NCI-H345 treated with DMSO at 0.1 percent for 48 hours (cell line): Measurements from ENCODE around the gene RAPGEF6.

Source experiments
- DNase-seq: peaks from one replicate; lab custom pipeline; 2025; ENCODE audit not compliant: unreplicated experiment; lab: John Stamatoyannopoulos, UW

The RAPGEF6 gene

DNA sequence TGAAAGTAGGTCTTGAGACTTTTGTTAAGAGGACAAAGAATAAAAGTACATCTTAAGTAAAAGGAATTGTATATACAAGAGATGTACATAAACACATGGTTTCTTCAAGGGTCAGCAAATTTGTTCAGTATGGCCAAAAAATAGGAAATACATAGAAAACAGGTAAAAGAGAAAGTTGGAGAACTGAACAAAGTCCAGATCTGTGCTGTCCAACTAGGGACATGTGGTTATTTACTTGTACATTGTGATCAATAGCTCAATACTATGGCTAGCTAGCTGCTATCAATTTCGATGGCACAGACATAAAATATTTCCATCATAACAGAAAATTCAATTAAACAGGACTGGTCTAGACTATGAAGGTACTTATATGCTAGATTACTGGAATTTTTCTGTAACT lies 92.3 kb downstream of the RAPGEF6 start:
- no peak for DNase-seq

DNA sequence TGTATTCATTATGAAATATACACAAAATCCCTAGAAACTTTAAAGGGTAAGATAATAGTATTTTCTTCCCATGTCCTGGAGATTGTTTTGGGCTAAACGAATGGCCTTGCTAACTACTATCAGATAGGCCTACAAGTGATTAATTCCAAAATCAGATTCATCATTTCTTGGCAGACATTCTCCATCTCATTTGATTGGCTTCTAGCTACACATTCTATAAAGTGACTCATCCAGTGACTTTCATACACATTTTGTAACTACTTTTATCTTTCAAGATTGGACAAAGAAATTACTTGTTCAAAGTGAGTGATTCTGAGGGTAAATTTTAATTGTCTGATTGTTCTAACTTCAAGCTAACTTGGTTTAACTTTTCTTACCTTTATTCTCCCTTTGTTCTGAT lies 93.3 kb downstream of the RAPGEF6 start:
- no peak for DNase-seq

DNA sequence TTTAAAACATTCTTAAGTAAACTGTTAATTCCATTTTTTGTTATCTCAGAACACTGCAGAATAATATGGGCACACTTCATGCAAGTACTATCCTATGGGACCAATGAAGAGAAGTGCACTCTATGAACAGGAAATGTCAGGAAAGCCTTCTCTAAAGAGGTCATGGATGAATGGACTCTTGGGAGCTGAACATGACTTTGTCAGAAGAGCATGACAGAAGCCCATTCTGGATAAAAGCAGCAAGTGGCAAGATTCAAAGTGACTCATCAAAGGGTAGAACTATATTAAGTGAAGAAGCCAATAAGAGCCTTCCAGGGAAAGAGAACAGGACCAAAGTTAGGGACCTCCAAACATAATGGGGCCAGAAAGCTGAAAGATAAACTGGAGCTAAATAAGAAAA lies 94.0 kb downstream of the RAPGEF6 start:
- peak; percentile 35 for DNase-seq

DNA sequence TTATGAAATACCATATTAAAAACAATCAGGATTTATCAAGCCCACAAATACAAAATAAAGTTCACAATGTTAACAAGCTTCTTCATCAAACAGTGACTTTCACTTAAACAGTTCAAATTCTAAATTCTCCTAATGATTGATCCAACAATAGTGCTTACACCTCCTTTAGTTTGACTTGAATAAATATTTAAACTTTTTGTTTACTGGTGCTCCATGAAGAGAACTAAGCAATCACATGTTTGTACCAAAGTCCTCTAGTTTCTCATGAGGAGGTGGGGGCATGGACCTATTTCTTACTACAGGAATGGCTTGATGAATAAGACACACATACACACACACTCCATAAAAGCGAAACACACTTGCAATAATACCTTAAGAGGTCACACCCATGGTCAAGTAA lies 95.8 kb downstream of the RAPGEF6 start:
- no peak for DNase-seq

DNA sequence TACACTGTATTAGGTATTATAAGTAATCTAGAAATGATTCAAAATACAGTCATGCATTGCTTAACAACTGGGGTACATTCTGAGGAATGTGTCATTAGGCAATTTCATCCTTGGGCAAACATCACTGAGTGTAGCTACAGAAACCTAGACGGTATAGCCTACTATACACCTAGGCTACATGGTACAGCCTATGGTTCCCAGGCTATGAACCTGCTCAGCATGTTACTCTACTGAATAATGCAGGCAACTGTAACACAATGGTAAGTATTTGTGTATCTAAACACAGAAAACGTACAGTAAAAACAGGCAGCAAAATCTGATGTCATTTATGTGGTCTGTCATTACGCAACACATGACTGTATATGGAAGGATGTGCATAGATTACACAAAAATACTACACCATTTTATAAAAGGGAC lies 96.8 kb downstream of the RAPGEF6 start:
- DNase-seq, result no peak

DNA sequence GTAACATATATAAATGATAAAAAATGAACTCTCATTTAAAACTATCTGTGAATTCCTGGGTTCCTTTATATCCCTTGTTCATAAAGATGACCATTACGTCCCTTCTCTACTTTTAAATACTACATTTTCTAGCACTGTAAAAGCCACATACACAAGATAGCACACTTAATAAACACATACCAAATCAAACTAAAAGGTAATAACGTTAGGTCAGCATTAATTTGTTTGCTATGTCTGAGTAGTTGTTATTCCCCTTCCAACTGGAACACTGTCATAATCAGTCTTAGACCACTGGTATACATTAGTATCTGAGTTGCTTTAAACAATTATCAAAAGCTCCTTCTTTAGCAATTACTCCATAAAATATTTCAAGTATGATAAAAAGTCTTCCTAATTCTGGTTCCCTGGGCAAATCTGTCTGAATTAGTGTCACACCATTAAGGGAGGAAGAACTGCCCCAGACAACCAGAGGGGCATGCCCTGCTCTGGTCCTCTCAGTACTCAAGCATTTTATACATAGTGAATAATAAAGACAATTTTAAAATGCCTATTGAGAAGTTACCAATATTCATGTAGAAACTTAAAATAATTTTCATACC lies 98.1 kb downstream of the RAPGEF6 start:
- no peak for DNase-seq

DNA sequence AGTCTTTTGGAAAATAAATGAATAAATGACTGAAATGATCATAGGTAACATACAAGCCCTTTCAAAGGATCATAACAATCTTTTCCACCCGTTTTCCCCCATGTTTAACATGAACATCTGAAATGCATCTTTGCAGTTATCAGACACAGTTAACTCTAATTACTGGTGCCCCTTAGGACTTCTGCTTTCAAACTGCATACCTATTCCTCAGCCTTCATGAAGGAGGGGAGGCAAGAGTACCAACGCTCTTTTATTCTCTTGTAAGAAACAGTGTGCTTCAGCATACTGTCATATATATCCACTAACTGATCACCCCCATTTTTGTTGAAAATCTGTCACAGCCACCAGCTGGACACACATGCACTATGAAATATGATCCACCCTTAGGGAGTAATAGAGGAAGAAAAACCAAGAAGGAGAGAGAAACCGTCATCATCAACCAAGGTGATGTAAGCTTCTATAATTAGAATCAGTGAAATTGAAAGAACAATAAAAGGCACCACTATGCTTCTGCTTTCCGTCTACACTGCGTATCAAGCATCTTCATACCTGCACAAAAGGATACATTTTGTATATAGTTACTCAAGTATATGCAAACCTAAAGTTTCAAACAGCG lies 98.7 kb downstream of the RAPGEF6 start:
- DNase-seq, result no peak

DNA sequence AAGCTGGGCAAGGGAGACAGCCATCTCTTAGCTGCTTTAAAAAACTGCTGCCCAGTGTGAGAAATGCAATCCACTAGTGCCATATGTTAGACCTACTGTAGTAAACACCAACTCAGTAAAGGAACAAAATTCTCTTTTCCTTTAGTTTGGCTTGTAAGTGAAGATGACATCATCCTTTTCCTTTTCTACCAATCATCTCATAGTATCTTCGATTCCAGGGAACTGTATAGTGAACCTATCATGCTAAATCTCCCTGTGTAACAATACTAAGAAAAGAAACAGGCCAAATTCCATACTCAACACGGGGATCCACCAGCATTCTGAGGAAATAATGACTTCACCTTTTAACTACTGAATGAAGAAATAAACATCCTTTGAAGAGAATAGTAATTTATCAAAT lies 100.1 kb downstream of the RAPGEF6 start:
- DNase-seq, result no peak

DNA sequence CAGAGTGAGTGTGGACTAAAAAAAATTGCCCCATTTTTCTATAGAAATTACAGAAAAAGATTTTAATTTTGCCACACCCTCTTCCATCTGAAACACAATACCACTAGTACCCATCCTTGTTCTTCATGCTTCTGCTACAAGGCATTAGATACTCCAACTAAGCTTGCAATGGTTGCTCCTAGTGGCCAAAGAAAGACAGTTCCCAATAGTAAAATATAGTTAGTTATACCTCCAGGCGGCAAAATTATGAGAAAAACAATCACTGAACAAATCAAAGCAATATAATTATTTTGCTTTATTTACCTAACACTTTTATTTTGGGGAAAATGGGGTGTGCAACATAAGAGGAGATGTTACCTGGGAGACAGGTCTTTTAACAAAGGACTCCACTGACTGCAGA lies 101.2 kb downstream of the RAPGEF6 start:
- DNase-seq, result no peak

DNA sequence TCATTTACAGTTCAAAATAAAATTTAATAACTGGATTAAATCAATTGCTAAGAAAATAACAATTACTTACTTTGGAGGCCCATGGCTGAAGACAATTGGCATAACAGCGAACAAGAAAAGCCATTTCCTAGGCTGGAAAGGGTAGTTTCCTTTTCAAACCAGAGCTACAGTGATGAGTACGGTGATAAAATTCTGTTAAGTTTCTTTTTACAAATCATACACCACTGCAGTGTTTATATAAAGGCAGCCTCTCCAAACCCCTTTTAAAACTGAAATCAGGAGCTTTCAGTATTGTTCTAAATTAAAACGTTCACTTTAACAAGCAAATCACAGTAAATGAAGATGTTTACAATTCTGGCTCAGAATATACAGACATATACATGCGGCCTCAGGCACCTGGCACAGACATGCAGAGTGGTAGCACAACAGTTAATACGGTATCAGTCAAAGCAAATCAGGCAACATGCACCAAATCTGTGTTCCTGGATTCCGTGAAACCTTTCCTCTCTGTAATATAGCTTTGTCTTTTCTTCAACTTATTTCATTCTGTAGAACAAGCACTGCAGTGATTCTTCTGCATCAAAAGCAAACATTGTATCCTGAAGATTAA lies 102.9 kb downstream of the RAPGEF6 start:
- no peak for DNase-seq

DNA sequence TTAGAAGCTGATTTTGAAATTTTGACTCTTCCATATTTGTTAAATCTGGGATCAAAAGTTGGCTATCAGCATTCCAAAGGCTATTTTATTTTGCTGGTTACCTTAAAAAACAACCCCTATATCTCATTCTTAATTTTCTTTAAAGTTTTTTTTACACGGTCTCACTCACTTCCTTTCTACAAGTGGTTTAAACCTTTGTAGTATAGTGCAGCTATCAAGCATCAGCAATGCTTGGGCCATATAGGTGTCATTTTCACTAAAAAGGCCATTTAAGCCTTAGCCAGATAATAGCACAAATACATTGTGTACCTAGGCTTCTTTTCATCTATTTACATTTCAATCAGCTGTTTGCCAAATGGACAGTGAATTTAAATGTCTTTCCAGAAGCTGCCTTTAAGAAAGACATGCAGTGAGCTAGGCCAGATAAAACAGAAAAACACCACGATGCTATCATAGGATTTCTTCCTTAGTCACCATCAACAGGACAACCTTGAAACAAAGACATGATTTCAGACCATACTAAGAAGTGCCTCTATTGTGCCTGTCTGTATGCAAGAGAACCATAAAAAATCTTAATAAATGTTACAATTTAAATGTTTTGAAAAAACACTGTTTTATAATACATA lies 104.2 kb downstream of the RAPGEF6 start:
- no peak for DNase-seq

DNA sequence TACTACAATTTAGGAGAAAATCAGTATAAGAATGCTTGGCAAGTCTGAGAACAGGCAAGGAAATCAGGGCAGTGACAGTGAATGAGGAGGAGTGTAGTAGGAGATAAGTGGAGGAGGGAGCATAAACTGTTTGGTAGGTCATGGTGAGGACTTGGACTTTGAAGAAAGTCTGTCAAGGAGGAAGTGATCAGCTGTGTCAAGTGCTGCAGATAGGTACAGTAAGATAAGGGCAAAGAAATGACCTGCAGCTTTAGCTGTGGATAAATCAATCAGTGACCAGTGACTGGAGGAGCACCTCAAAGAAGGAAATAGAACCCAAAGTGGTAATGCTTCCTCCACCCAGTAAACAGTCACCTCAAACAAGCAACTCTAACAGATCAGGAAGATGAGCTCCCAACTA lies 106.3 kb downstream of the RAPGEF6 start:
- no peak for DNase-seq

DNA sequence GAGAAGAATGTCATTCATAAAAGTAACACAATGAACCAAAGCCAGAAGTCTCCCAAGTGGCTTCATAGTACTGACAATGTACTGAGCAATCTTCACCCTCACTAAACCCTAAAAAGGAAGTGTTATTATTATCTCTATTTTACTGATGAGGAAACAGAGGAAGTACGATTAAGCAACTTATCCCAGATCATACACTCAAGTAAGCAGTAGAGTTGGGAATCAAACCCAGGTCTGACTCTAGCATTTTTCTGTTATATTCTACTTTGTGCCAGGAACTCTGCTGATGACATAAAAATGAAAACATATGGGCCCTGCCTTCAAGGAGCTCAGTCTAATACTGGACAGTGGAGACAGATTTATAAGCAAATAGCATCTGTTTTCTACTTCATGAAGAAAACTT lies 109.2 kb downstream of the RAPGEF6 start:
- no peak for DNase-seq

DNA sequence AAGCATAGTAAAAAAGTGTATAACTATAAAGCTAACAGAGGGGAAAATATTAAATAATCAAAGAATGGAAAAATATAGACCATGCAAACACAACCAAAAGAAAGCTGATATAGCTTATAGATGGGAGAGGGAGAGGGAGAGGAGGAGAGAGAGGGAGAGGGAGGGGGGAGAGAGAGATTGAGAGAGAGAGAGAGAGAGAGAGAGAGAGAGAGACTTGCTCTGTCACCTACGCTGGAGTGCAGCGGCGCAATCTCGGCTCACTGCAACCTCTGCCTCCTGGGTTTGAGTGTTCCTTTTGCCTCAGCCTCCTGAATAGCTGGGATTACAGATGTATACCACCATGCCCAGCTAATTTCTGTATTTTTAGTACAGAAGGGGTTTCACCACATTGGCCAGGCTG lies 110.6 kb downstream of the RAPGEF6 start:
- no peak for DNase-seq

DNA sequence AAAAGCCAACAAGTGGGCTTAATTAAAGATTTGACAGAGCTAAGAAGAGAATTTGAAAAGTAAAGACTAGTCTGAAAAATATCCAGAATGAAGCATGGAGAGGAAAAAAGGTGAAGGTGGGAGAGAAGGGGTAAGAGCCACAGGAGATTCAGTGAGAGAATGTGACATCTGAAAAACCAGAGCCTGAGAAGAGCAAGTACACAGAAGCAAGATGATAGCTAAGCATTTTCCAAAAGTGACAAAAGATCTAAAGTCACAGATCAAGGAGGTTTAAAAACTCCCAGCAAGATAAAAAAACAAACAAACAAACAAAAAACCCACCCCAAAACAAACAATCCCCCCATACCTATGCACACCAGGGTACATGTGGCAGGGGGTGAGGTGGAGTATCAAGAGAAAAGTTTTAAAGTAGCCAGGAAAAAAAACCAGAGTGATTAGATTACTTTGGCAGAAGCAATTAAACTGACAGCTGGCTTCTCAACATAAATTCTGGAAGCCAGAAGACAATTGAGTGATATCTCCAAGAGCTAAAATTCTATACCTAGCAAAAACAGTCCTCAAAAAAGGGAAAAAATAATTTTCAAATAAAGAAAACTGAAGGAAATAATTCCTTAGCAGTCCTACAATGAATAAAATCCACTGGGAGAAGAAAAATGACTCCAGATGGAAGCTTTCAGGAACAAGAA lies 111.4 kb downstream of the RAPGEF6 start:
- no peak for DNase-seq

DNA sequence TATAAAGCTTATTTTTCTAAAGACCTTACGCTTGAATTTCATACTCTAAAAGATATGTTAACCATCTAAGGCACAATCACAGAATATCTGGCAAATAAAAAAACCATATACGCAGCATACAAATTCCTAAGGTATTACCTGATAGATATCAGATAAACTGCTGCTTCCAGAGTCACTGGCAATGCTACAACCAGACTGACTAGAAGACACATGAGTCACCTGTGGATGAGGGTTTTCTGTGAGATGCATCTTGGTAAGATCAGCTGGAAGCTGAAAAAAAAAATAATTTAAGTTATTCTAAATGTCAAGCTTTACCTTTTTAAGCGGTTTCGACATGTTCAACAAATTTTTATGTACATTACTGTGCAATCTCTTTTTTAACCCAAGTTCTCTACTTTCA lies 113.8 kb downstream of the RAPGEF6 start:
- no peak for DNase-seq

DNA sequence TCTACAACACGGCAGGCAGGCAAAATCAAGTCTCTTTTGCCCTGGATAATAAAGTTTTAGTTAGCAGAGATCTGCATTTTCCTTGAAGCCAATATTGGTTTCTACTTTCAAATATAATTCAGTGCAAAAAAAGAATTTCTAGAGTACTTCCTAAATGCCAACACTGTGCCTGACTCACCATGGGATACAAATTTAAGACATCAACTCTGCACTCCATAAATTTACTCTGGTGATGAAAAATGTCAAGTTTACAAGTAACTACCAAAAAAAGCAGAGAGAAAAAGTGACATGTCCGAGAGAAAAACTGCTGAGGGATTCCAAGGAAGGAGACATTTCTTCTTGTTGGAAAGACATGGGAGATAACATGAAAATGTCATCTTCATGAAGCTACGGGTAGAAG lies 119.7 kb downstream of the RAPGEF6 start:
- no peak for DNase-seq

DNA sequence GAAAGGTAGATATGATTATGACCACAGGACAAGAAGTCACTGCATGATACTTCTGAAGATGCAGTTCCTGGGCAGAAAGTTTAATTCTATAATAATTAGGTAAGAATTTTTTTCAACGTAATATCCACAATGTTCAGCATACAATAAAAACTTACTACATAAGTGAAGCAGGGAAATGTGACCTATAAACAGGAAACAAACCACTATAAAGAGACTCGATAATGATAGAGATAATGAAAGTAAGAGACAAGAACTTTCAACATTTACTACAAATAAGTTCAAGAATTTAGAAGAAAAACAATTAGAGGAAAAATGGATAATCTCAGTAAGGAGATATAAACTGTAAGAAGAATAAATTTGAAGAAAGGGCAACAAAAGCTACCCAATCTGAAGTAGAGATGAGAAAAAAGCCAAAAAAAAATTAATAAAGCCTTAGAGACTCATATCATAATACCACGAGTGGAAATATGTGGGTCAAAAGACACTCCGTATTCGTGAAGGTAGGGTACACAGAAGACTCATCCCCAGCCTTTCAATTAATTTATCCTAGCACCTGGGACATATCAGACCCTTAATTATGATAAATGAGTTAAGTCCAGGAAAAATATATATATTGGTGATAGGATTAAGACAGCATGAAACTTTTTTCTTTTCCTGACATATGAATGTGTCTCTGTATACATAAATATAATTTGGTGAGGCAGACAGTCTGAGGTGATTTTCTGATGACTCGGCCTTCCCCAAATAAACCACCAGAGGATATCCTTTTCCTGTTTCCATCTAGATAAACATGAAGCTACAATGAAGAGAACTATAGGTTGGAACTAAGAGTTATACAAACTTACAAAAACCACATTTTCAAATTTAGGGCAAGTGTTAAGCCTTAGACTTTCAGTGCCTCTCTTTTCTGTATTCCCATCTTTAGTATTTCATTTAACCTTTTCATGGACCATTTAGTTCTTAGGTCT lies 120.4 kb downstream of the RAPGEF6 start:
- no peak for DNase-seq

DNA sequence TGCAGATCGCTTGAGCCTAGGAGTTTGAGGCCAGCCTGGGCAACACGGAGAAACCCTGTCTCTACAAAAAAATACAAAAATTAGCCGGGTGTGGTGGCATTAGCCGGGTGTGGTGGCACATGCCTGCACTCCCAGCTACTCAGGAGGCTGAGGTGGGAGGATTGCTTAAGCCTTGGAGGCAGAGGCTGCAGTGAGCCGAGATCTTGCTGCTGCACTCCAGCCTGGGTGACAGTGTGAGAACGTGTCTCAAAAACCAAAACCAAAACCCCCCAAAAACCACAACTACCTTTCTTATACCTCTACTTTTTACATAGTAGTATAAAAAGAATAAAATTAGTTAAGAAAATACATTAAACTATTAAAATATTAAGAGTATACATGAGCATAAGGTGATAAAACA lies 121.2 kb downstream of the RAPGEF6 start:
- DNase-seq, result no peak

DNA sequence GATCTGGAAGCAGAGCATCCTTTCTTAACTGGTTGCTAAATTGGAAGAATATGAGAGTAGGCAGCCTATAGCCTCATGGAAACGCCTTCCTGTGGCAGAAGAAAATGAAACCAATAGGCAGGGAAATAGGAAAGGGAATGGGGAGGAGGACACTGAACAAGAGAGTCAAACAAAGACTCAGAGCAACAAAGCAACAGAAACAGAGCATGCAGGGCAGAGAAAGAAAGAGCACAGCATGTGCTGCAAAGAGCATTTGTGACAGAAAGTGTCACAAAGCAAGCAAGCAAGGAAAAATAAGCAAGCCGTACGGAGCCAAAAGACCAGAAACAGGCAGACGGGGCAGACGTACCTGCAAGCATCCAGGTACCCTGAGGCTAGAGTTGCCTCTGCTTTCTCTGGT lies 123.1 kb downstream of the RAPGEF6 start:
- no peak for DNase-seq

DNA sequence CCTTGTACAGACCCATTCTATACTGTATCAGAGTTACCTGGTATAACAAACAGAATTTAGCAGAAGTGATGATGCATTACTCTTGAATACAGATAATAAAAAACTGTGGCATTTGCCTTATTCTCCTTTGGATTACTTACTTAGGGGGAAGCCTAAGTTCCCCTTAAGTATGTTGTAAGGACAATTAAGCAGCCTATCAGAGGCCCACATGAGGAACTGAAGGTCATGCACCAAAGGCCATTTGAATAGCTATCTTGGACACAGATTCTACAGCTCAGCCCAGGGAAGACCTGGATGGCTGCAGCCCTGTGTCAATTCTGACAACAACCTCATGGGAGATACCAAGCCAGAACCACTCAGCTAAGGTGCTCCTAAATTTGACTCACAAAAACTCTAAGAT lies 125.2 kb downstream of the RAPGEF6 start:
- DNase-seq, result no peak
